IPS-15b (cell line): ENCODE data around the gene NFATC2.

ENCODE experiments used
- H3K27me3 ChIP-seq: one replicate; pipeline ENCODE4 v1.6.1; 2013; ENCODE audit warnings: low read length; ENCODE audit not compliant: control insufficient read depth, insufficient read depth
- H3K36me3 ChIP-seq: one replicate; pipeline ENCODE4 v1.6.1; 2013; ENCODE audit warnings: low read length; ENCODE audit not compliant: control insufficient read depth, insufficient read depth
- H3K4me1 ChIP-seq: one replicate; pipeline ENCODE4 v1.6.1; 2013; ENCODE audit warnings: mild to moderate bottlenecking, low read length; ENCODE audit not compliant: control insufficient read depth, insufficient read depth
- H3K4me3 ChIP-seq: one replicate; pipeline ENCODE4 v1.5.1; 2013; ENCODE audit warnings: low read depth, low read length
- H3K9ac ChIP-seq: one replicate; pipeline ENCODE4 v1.6.1; 2013; ENCODE audit warnings: low read depth, mild to moderate bottlenecking, low read length
- H3K9me3 ChIP-seq: one replicate; pipeline ENCODE4 v1.6.1; 2013; ENCODE audit warnings: mild to moderate bottlenecking, low read length; ENCODE audit not compliant: control insufficient read depth, insufficient read depth

NFATC2 gene

GRCh38 chr20:51565298-51566144 is 23.0 kb upstream of the NFATC2 start:
- H3K27me3 ChIP-seq, result peaks cover 45% of the 10 kb centered on the region
- no peak overlapping the region for H3K9ac ChIP-seq
- H3K4me3 ChIP-seq, result no peak overlapping the region
- H3K36me3 ChIP-seq, result no peaks in the 10 kb centered on the region
- H3K9me3 ChIP-seq, result no peaks in the 10 kb centered on the region
- peaks cover 4% of the 10 kb centered on the region for H3K4me1 ChIP-seq

GRCh38 chr20:51563486-51564332 is 21.2 kb upstream of the NFATC2 start:
- Histone ChIP-seq H3K27me3 (peaks cover 63% of the 10 kb centered on the region), H3K4me1 (peaks cover 4% of the 10 kb centered on the region), H3K36me3 (no peaks in the 10 kb centered on the region), H3K4me3 (peak overlapping the region; percentile 82), H3K9ac (no peak overlapping the region), H3K9me3 (no peaks in the 10 kb centered on the region)

GRCh38 chr20:51563174-51563485 is 20.6 kb upstream of the NFATC2 start:
- peak overlapping the region; percentile 82 for H3K4me3 ChIP-seq
- no peaks in the 10 kb centered on the region for H3K36me3 ChIP-seq
- H3K4me1 ChIP-seq, result peaks cover 4% of the 10 kb centered on the region
- peaks cover 63% of the 10 kb centered on the region for H3K27me3 ChIP-seq
- H3K9me3 ChIP-seq, result no peaks in the 10 kb centered on the region
- H3K9ac ChIP-seq, result no peak overlapping the region

- Histone ChIP-seq H3K4me3 (peak overlapping the region; percentile 82), H3K9me3 (no peaks in the 10 kb centered on the region), H3K4me1 (peaks cover 4% of the 10 kb centered on the region), H3K27me3 (peaks cover 63% of the 10 kb centered on the region), H3K9ac (no peak overlapping the region), H3K36me3 (no peaks in the 10 kb centered on the region)
Measured at GRCh38 chr20:51562332-51563173, 20.0 kb upstream of the NFATC2 start.

- H3K36me3 ChIP-seq, result no peaks in the 10 kb centered on the region
- no peaks in the 10 kb centered on the region for H3K9me3 ChIP-seq
- H3K9ac ChIP-seq, result no peak overlapping the region
- peak overlapping the region; percentile 82 for H3K4me3 ChIP-seq
- H3K4me1 ChIP-seq, result peaks cover 4% of the 10 kb centered on the region
- H3K27me3 ChIP-seq, result peaks cover 63% of the 10 kb centered on the region
Measured at GRCh38 chr20:51562027-51562331, 19.5 kb upstream of the NFATC2 start.

GRCh38 chr20:51560550-51561307 is 18.2 kb upstream of the NFATC2 start:
- H3K9ac ChIP-seq, result no peak overlapping the region
- H3K36me3 ChIP-seq, result no peaks in the 10 kb centered on the region
- no peaks in the 10 kb centered on the region for H3K9me3 ChIP-seq
- peaks cover 63% of the 10 kb centered on the region for H3K27me3 ChIP-seq
- peaks cover 4% of the 10 kb centered on the region for H3K4me1 ChIP-seq
- H3K4me3 ChIP-seq, result no peak overlapping the region

GRCh38 chr20:51560042-51560441 is 17.5 kb upstream of the NFATC2 start:
- Histone ChIP-seq H3K36me3 (no peaks in the 10 kb centered on the region), H3K4me1 (peaks cover 4% of the 10 kb centered on the region), H3K9me3 (no peaks in the 10 kb centered on the region), H3K27me3 (peaks cover 61% of the 10 kb centered on the region), H3K4me3 (no peak overlapping the region), H3K9ac (no peak overlapping the region)

GRCh38 chr20:51554538-51555165 is 12.1 kb upstream of the NFATC2 start:
- H3K4me3 ChIP-seq, result no peak overlapping the region
- peaks cover 11% of the 10 kb centered on the region for H3K27me3 ChIP-seq
- no peaks in the 10 kb centered on the region for H3K36me3 ChIP-seq
- H3K4me1 ChIP-seq, result no peaks in the 10 kb centered on the region
- no peak overlapping the region for H3K9ac ChIP-seq
- no peaks in the 10 kb centered on the region for H3K9me3 ChIP-seq

GRCh38 chr20:51553897-51554486 is 11.5 kb upstream of the NFATC2 start:
- no peaks in the 10 kb centered on the region for H3K4me1 ChIP-seq
- peaks cover 5% of the 10 kb centered on the region for H3K27me3 ChIP-seq
- H3K9me3 ChIP-seq, result no peaks in the 10 kb centered on the region
- no peak overlapping the region for H3K9ac ChIP-seq
- H3K4me3 ChIP-seq, result no peak overlapping the region
- H3K36me3 ChIP-seq, result no peaks in the 10 kb centered on the region

GRCh38 chr20:51551186-51551585 is 8.7 kb upstream of the NFATC2 start:
- Histone ChIP-seq H3K36me3 (no peaks in the 10 kb centered on the region), H3K9me3 (no peaks in the 10 kb centered on the region), H3K4me1 (no peaks in the 10 kb centered on the region), H3K4me3 (no peak overlapping the region), H3K27me3 (peaks cover 20% of the 10 kb centered on the region), H3K9ac (no peak overlapping the region)
